Stimulated activated CD8-positive, alpha-beta memory T cell treated with anti-CD3 and anti-CD28 coated beads, Interleukin-7, amount 100 ng/mL, for 1 hour (primary cell): ENCODE measurements around the gene CECR2.
"Not testable (repeated sequence)": the region's sequence is repeated elsewhere in the genome, so short reads cannot be mapped to it uniquely, and the experiment has no call there.

Experiments used
- DNase-seq, 2 donors: peaks; one replicate each; pipeline ENCODE4 v3.0.0-alpha.2; 2020; ENCODE audit warnings: low read depth in 2 of 2

Gene CECR2

GRCh38 chr22:17512960-17513359 lies 143.7 kb downstream of the CECR2 start:
- DNase-seq = no peak

- DNase-seq = no peak
These were observed 144.4 kb downstream of the CECR2 start for GRCh38 chr22:17513612-17514011.

GRCh38 chr22:17514084-17514483 lies 144.8 kb downstream of the CECR2 start:
- no peak for DNase-seq

GRCh38 chr22:17518406-17518805 lies 149.1 kb downstream of the CECR2 start:
- no peak for DNase-seq

- not testable (repeated sequence) for DNase-seq
These were observed 152.7 kb downstream of the CECR2 start for GRCh38 chr22:17521971-17522370.

- DNase-seq = no peak
These were observed 154.7 kb downstream of the CECR2 start for GRCh38 chr22:17523925-17524324.

- no peak for DNase-seq
These were observed 167.0 kb downstream of the CECR2 start for GRCh38 chr22:17536269-17536668.

- DNase-seq = no peak
These were observed 167.9 kb downstream of the CECR2 start for GRCh38 chr22:17537155-17537554.

GRCh38 chr22:17540481-17540880 lies 171.2 kb downstream of the CECR2 start:
- DNase-seq = no peak

GRCh38 chr22:17541476-17541875 lies 172.2 kb downstream of the CECR2 start:
- no peak for DNase-seq

- DNase-seq = no peak
These were observed 173.2 kb downstream of the CECR2 start for GRCh38 chr22:17542452-17542851.

GRCh38 chr22:17548010-17548755 lies 178.9 kb downstream of the CECR2 start:
- no peak for DNase-seq

GRCh38 chr22:17548756-17549035 lies 179.4 kb downstream of the CECR2 start:
- DNase-seq = no peak

GRCh38 chr22:17549183-17549582 lies 179.9 kb downstream of the CECR2 start:
- no peak for DNase-seq

GRCh38 chr22:17549655-17550054 lies 180.4 kb downstream of the CECR2 start:
- DNase-seq = no peak

GRCh38 chr22:17552737-17553136 lies 183.5 kb downstream of the CECR2 start:
- DNase-seq = no peak

GRCh38 chr22:17554814-17555213 lies 185.6 kb downstream of the CECR2 start:
- no peak for DNase-seq

GRCh38 chr22:17559188-17559587 lies 189.9 kb downstream of the CECR2 start:
- no peak for DNase-seq

GRCh38 chr22:17562906-17563870 lies 193.9 kb downstream of the CECR2 start, which contains the start of gene SLC25A18:
SLC25A18 (plus strand) TSS chr22:17563498; CDS start chr22:17579945, 16,447 bp downstream.
- DNase-seq = no peak

- no peak for DNase-seq
These were observed 194.7 kb downstream of the CECR2 start for GRCh38 chr22:17563936-17564391.

- not testable (repeated sequence) for DNase-seq
These were observed 196.9 kb downstream of the CECR2 start for GRCh38 chr22:17566016-17566687.

GRCh38 chr22:17566776-17567175 lies 197.5 kb downstream of the CECR2 start:
- DNase-seq = no peak
